HCT116 (cell line): ENCODE data around the gene CARS1.

Experiments
- CEBPB ChIP-seq: IDR thresholded peaks from 2 replicates; pipeline ENCODE4 v1.6.1; 2012; ENCODE audit warnings: low read depth
- ELF1 ChIP-seq: IDR thresholded peaks from 2 replicates; pipeline ENCODE4 v1.6.1; 2012; ENCODE audit warnings: low read depth, borderline replicate concordance
- EZH2phosphoT487 ChIP-seq: fragments of 200-600 bp; IDR thresholded peaks from 2 replicates; pipeline ENCODE4 v1.6.1; 2018; ENCODE audit warnings: antibody characterized with exemption, borderline replicate concordance
- POLR2A ChIP-seq: IDR thresholded peaks from 2 replicates; pipeline ENCODE4 v1.7.0; 2011; ENCODE audit warnings: borderline replicate concordance; ENCODE audit not compliant: insufficient read depth, insufficient read length; ENCODE audit errors: extremely low read depth
- TCF7L2 ChIP-seq: IDR thresholded peaks from 2 replicates; pipeline ENCODE4 v1.7.0; 2011; ENCODE audit warnings: borderline replicate concordance, inconsistent platforms; ENCODE audit not compliant: insufficient read depth, insufficient read length; ENCODE audit errors: extremely low read depth
- YY1 ChIP-seq: IDR thresholded peaks from 2 replicates; pipeline ENCODE4 v1.6.1; 2011; ENCODE audit warnings: low read length, low read depth, moderate library complexity, mild to moderate bottlenecking; ENCODE audit not compliant: insufficient replicate concordance; ENCODE audit errors: extremely low read depth
- ZNF274 ChIP-seq: fragments of 200-500 bp; sonication (Bioruptor generic); IDR thresholded peaks from 2 replicates; pipeline ENCODE4 v1.6.1; 2014; ENCODE audit warnings: mild to moderate bottlenecking, low read depth, low read length, inconsistent platforms
- TF ChIP-seq, protein P1 (sequence below), 3 experiments: fragments of 200-600 bp in 1 of 3; sonication (generic) in 1 of 3; IDR thresholded peaks in 2 of 3; conservative IDR thresholded peaks in 1 of 3; 2 replicates each; pipeline ENCODE4 v1.5.1; 2012 to 2017; ENCODE audit warnings: low read depth in 2 of 3, low read length in 2 of 3, antibody characterized with exemption in 1 of 3, borderline replicate concordance in 1 of 3, control low read depth in 1 of 3, mild to moderate bottlenecking in 1 of 3, mixed read lengths in 1 of 3, mixed run types in 1 of 3, moderate library complexity in 1 of 3; ENCODE audit not compliant: insufficient read depth in 1 of 3

DNA sequence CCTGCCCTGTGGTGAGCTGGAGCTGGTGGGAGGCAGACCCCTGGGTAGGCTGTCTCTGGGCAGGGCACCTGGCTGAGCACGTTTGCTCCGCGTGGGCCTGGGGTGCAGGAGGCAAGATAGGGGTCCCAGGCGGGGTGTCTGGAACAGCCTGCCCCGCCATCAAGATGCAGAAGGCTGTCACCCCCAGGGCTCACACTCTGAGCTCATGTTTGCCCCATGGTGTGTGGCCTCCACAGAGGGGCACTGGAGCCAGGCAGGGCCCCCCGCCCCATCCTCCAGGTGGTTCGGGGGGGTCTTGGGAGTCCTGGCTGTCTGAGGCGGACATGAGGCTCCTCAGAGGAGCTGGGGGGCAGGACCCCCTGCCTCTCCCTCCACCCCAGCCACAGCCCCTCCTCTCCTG, 28.9 kb upstream of the CARS1 start:
- TF ChIP-seq ELF1 = no peak
- TF ChIP-seq, protein P1, sequence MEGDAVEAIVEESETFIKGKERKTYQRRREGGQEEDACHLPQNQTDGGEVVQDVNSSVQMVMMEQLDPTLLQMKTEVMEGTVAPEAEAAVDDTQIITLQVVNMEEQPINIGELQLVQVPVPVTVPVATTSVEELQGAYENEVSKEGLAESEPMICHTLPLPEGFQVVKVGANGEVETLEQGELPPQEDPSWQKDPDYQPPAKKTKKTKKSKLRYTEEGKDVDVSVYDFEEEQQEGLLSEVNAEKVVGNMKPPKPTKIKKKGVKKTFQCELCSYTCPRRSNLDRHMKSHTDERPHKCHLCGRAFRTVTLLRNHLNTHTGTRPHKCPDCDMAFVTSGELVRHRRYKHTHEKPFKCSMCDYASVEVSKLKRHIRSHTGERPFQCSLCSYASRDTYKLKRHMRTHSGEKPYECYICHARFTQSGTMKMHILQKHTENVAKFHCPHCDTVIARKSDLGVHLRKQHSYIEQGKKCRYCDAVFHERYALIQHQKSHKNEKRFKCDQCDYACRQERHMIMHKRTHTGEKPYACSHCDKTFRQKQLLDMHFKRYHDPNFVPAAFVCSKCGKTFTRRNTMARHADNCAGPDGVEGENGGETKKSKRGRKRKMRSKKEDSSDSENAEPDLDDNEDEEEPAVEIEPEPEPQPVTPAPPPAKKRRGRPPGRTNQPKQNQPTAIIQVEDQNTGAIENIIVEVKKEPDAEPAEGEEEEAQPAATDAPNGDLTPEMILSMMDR (IDR thresholded peaks at IDR 0.05 in 2 of 3, conservative IDR thresholded peaks at IDR 0.05 in 1 of 3; ENCODE audit: borderline replicate concordance in 1 of 3, insufficient read depth in 1 of 3, low read depth in 2 of 3, low read length in 2 of 3) = no peak
- TF ChIP-seq YY1 = no peak
- TF ChIP-seq POLR2A = no peak
- no peak for TF ChIP-seq EZH2phosphoT487
- TF ChIP-seq ZNF274 = no peak
- TF ChIP-seq CEBPB = no peak
- TF ChIP-seq TCF7L2 = no peak
